ENCODE measurements around the gene RNF220.

RNF220 gene

GRCh38 chr1:44641126-44642102 is 236.4 kb downstream of the RNF220 start:
- no peak for DNase-seq

GRCh38 chr1:44642255-44642654 is 237.2 kb downstream of the RNF220 start:
- DNase-seq = no peak

GRCh38 chr1:44642925-44643324 is 237.9 kb downstream of the RNF220 start:
- DNase-seq = peak in 1 of 2 experiments; percentile 22

- peak; percentile 53 to 76 for DNase-seq
Measured at GRCh38 chr1:44643721-44644334, 238.8 kb downstream of the RNF220 start.

- no peak for DNase-seq
Measured at GRCh38 chr1:44644806-44645205, 239.8 kb downstream of the RNF220 start.

GRCh38 chr1:44645476-44646244 is 240.6 kb downstream of the RNF220 start:
- no peak for DNase-seq

GRCh38 chr1:44646261-44647110 is 241.4 kb downstream of the RNF220 start:
- DNase-seq = no peak

- no peak for DNase-seq
Measured at GRCh38 chr1:44647896-44648295, 242.8 kb downstream of the RNF220 start.

GRCh38 chr1:44648529-44649250 is 243.6 kb downstream of the RNF220 start:
- DNase-seq = no peak

GRCh38 chr1:44649788-44650158 is 244.7 kb downstream of the RNF220 start:
- no peak for DNase-seq

GRCh38 chr1:44650159-44650831 is 245.2 kb downstream of the RNF220 start:
- DNase-seq = peak; percentile 68 to 81

GRCh38 chr1:44651069-44651468 is 246.0 kb downstream of the RNF220 start:
- no peak for DNase-seq

GRCh38 chr1:44652445-44653106 is 247.5 kb downstream of the RNF220 start:
- DNase-seq = peak; percentile 82 to 86

GRCh38 chr1:44653107-44653964 is 248.3 kb downstream of the RNF220 start:
- no peak for DNase-seq

- no peak for DNase-seq
Measured at GRCh38 chr1:44654621-44655187, 249.6 kb downstream of the RNF220 start.

- DNase-seq = peak; percentile 22 to 25
Measured at GRCh38 chr1:44655609-44656008, 250.6 kb downstream of the RNF220 start.

GRCh38 chr1:44659566-44659965 is 254.5 kb downstream of the RNF220 start:
- no peak for DNase-seq

GRCh38 chr1:44660176-44660575 is 255.1 kb downstream of the RNF220 start:
- peak; percentile 82 to 88 for DNase-seq

Measured in NCI-H2081 (cell line).